Motor neuron (in vitro differentiated cells): Measurements from ENCODE around the gene DDC. TPM values are rescaled to one million over a fixed set of nuclear protein-coding genes. Genes with fewer than 3 reads are reported as not detected.
A peak's percentile ranks its signal among the peaks of the same experiment; 100 is the strongest.
"Not testable (repeated sequence)": the region's sequence is repeated elsewhere in the genome, so short reads cannot be mapped to it uniquely, and the experiment has no call there.

Experiments
- ATAC-seq, 8 experiments: fragments of 200-7000 bp; cut with Tn5 transposase; replicated peaks in 6 of 8; 2 replicates each; pipeline ENCODE4 v1.8.0; 2021; ENCODE audit warnings: mild to moderate bottlenecking in 8 of 8, moderate library complexity in 8 of 8
- H3K27ac ChIP-seq, 2 donors: fragments of 250-450 bp; sonication (Bioruptor Pico); 2 replicates each; pipeline ENCODE4 v1.9.0; 2021; ENCODE audit warnings: antibody characterized with exemption in 2 of 2, mild to moderate bottlenecking in 2 of 2, moderate library complexity in 1 of 2
- H3K4me1 ChIP-seq, 2 donors: fragments of 250-450 bp; sonication (Bioruptor Pico); replicated peaks in 1 of 2; 2 replicates each; pipeline ENCODE4 v1.6.1; 2021; ENCODE audit warnings: antibody characterized with exemption in 2 of 2, mild to moderate bottlenecking in 2 of 2, moderate library complexity in 1 of 2
- H3K4me3 ChIP-seq, 5 donors: fragments of 250-450 bp; sonication (Bioruptor Pico); 2 replicates each; pipeline ENCODE4 v1.9.0; 2021; ENCODE audit warnings: antibody characterized with exemption in 5 of 5, mild to moderate bottlenecking in 5 of 5, moderate library complexity in 4 of 5
- WGBS, 10 experiments: fragments of 450-650 bp; shearing (Covaris generic); methylation state at CpG; one replicate each; pipeline ENCODE4 v1.0.0; 2022; 5-methylcytosine and 5-hydroxymethylcytosine counted together
- in situ Hi-C, 9 experiments: fragments of 400-800 bp; cut with MboI; loops; one replicate each; pipeline ENCODE4 v1.15.0; 2021; ENCODE audit warnings: low sequenced_read_pairs in 9 of 9, low pct_unique_long_range_greater_than_20kb in 2 of 9; ENCODE audit not compliant: unreplicated experiment in 9 of 9
- total RNA-seq, 8 experiments: library from RNA; unstranded; fragments of 300-600 nt; gene quantifications; 2 replicates each; pipeline versions ENCODE4 v1.2.3 to v1.2.4, GENCODE V29; 2022

Gene DDC
- total RNA-seq, 8 experiments from 2014 or later = 3.2 to 8.2 (median 4.0) TPM; not detected in 3

- H3K27ac ChIP-seq, in situ Hi-C loops, ATAC-seq, H3K4me3 ChIP-seq, H3K4me1 ChIP-seq: not testable (repeated sequence)
- 0 to 67% (median 33%) methylated on average over 1 to 3 of the region's 3 CpGs; no CpG with 5 or more reads in 2 of the 10 experiments for WGBS, 10 experiments
Measured at GRCh38 chr7:50519350-50519749, 45.9 kb downstream of the DDC start.

GRCh38 chr7:50513166-50513871 is 51.9 kb downstream of the DDC start:
- in situ Hi-C loops = no loop called here
- ATAC-seq = no peak
- H3K4me3 ChIP-seq = no peak overlapping the region
- no peaks in the 10 kb centered on the region for H3K4me1 ChIP-seq
- 40 to 100% (median 89%) methylated on average over 1 to 12 of the region's 14 CpGs; no CpG with 5 or more reads in 1 of the 10 experiments for WGBS, 10 experiments
- no peak overlapping the region for H3K27ac ChIP-seq

GRCh38 chr7:50512384-50512783 is 52.8 kb downstream of the DDC start:
- in situ Hi-C loops = no loop called here
- no peak overlapping the region for H3K27ac ChIP-seq
- peaks cover 0 to 4% of the 10 kb centered on the region in 2 donors for H3K4me1 ChIP-seq
- ATAC-seq = no peak
- no peak overlapping the region for H3K4me3 ChIP-seq

GRCh38 chr7:50509459-50509858 is 55.7 kb downstream of the DDC start:
- Histone ChIP-seq H3K4me3 (no peak overlapping the region), H3K27ac (no peak overlapping the region), H3K4me1 (peaks cover 0 to 4% of the 10 kb centered on the region in 2 donors)
- 22 to 90% (median 80%) methylated on average over 1 to 2 of the region's 2 CpGs; no CpG with 5 or more reads in 3 of the 10 experiments for WGBS, 10 experiments
- in situ Hi-C loops = no loop called here
- no peak for ATAC-seq

- ATAC-seq = peak in 1 of 8 experiments; percentile 52
- WGBS, 10 experiments = 30 to 100% (median 82%) methylated on average over 1 to 5 of the region's 5 CpGs; no CpG with 5 or more reads in 1 of the 10 experiments
- Histone ChIP-seq H3K27ac (no peak overlapping the region), H3K4me3 (no peak overlapping the region), H3K4me1 (peaks cover 0 to 4% of the 10 kb centered on the region in 2 donors)
- in situ Hi-C loops = no loop called here
Measured at GRCh38 chr7:50508471-50508943, 56.7 kb downstream of the DDC start.

- no peak overlapping the region for H3K27ac ChIP-seq
- ATAC-seq = peak in 5 of 8 experiments; percentile 42 to 89 (median 60)
- in situ Hi-C loops = no loop called here
- no peak overlapping the region for H3K4me3 ChIP-seq
- 20 to 90% (median 70%) methylated on average over 1 to 4 of the region's 7 CpGs; no CpG with 5 or more reads in 2 of the 10 experiments for WGBS, 10 experiments
- peaks cover 0 to 4% of the 10 kb centered on the region in 2 donors for H3K4me1 ChIP-seq
Measured at GRCh38 chr7:50507898-50508470, 57.2 kb downstream of the DDC start.

- Histone ChIP-seq H3K4me3 (no peak overlapping the region), H3K4me1 (peaks cover 0 to 4% of the 10 kb centered on the region in 2 donors), H3K27ac (no peak overlapping the region)
- 25 to 89% (median 60%) methylated on average over 1 to 4 of the region's 10 CpGs; no CpG with 5 or more reads in 3 of the 10 experiments for WGBS, 10 experiments
- ATAC-seq = no peak
- in situ Hi-C loops = no loop called here
Measured at GRCh38 chr7:50505553-50506210, 59.5 kb downstream of the DDC start.

- H3K27ac ChIP-seq = no peak overlapping the region
- 47 to 93% (median 75%) methylated on average over 2 to 9 of the region's 12 CpGs for WGBS, 10 experiments
- H3K4me1 ChIP-seq = peaks cover 0 to 4% of the 10 kb centered on the region in 2 donors
- ATAC-seq = no peak
- no peak overlapping the region for H3K4me3 ChIP-seq
- in situ Hi-C loops = no loop called here
Measured at GRCh38 chr7:50504646-50505546, 60.3 kb downstream of the DDC start.

GRCh38 chr7:50502947-50503346 is 62.3 kb downstream of the DDC start:
- ATAC-seq = no peak
- in situ Hi-C loops = no loop called here

GRCh38 chr7:50502001-50502684 is 63.1 kb downstream of the DDC start:
- peak; percentile 17 to 99 (median 98) for ATAC-seq
- Histone ChIP-seq H3K27ac (no peak overlapping the region), H3K4me3 (no peak overlapping the region), H3K4me1 (no peaks in the 10 kb centered on the region)
- in situ Hi-C loops = no loop called here
- WGBS, 10 experiments = 20 to 96% (median 90%) methylated on average over 1 to 6 of the region's 8 CpGs; no CpG with 5 or more reads in 6 of the 10 experiments

More at GRCh38 chr7:50502947-50503346, 62.3 kb downstream of the DDC start:
- no peak overlapping the region for H3K4me3 ChIP-seq
- no peak overlapping the region for H3K27ac ChIP-seq
- WGBS, 10 experiments = 10 to 93% (median 83%) methylated on average over 2 to 3 of the region's 5 CpGs; no CpG with 5 or more reads in 5 of the 10 experiments
- peaks cover 0 to 2% of the 10 kb centered on the region in 2 donors for H3K4me1 ChIP-seq

- WGBS, 10 experiments = 50 to 100% (median 86%) methylated on average over 1 to 5 of the region's 6 CpGs; no CpG with 5 or more reads in 4 of the 10 experiments
- no peaks in the 10 kb centered on the region for H3K4me1 ChIP-seq
- H3K27ac ChIP-seq = no peak overlapping the region
- in situ Hi-C loops = no loop called here
- no peak for ATAC-seq
- H3K4me3 ChIP-seq = no peak overlapping the region
Measured at GRCh38 chr7:50499092-50499491, 66.1 kb downstream of the DDC start.

- no peak overlapping the region for H3K27ac ChIP-seq
- 0 to 90% (median 83%) methylated on average over 1 to 4 of the region's 5 CpGs; no CpG with 5 or more reads in 3 of the 10 experiments for WGBS, 10 experiments
- ATAC-seq = no peak
- H3K4me1 ChIP-seq = no peaks in the 10 kb centered on the region
- in situ Hi-C loops = no loop called here
- no peak overlapping the region for H3K4me3 ChIP-seq
Measured at GRCh38 chr7:50497968-50498367, 67.2 kb downstream of the DDC start.
